Right forelimb (tissue), 1 donor: ENCODE data around the gene NLRP8.
"Not testable (repeated sequence)": the region's sequence is repeated elsewhere in the genome, so short reads cannot be mapped to it uniquely, and the experiment has no call there.

Experiments
- DNase-seq: peaks from one replicate; pipeline ENCODE4 v3.0.0-alpha.2; 2018

The NLRP8 gene

DNA sequence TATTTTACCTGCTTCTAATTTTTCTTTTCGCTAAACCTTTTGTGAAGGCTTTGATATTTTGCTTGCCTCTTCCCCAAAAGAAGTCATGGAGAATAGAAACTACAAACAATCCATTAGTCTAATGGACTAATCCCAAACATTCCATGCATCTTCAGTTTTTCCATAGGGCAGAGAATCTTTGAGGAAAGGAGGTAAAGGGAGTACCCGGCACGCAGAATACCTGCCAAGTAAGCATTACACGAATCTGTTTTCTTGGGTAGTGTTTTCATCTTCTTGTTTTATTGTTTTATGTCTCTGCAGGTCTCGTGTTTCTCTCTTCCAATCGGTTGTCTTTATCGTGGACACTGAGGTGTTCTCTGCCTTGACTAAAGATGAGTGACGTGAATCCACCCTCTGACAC lies at the start of gene NLRP8:
TSS of gene NLRP8 (plus strand) at position 301 of the 400 bp plus-strand sequence.
- DNase-seq: no peak

DNA sequence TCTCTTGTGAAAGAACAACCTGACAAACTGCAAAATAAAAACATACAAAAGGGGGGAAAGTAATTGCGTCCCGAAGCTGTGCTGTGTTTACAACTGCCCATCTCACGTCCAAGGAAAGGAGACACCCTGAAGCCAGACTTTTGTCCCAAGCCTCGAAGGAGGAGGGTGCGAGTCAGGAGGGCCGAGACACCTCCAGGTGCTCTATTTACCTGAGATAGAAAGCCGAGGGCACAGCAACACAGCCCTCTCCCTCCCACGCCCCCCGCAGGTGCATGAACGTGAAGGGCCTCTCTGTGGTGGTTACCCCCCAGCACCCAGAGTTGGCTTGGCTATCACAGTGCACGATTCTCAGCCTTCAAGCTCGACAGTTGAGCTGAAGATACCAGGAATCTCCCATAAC lies 48.7 kb upstream of the NLRP8 start:
- DNase-seq: no peak

DNA sequence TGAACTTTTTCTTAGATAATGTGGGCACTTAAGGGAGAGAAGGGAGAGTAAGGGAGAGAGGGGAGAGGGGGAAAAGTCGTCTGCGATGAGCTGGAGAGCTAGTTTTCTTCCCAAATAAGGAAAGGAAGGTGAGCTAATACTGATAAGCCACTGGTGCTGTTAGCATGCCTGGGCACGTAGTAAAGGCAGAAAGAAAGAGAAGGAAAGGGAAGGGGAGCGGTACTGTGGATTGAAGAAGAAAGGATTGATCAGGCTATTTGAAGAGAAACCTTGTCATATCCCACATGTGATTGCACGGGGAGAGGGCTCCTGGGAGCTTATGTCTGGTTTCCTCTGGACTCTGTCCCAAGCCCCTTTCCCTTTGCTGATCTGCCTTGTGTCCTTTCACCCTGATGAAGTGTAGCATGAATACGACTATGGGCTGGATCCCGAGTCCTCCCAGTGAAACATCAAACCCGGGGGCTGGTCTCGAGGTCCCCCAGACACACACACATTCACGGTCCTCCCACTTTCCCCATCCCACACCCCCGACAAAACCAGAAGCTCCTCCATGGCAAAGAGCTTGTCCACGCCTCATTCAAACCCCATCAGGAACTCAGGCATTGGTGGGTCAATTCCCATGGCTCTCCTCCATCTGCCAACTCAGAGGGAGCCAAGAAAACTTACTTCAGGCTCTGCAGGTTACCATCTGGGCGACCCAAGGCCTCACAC lies 46.1 kb upstream of the NLRP8 start:
- no peak for DNase-seq

DNA sequence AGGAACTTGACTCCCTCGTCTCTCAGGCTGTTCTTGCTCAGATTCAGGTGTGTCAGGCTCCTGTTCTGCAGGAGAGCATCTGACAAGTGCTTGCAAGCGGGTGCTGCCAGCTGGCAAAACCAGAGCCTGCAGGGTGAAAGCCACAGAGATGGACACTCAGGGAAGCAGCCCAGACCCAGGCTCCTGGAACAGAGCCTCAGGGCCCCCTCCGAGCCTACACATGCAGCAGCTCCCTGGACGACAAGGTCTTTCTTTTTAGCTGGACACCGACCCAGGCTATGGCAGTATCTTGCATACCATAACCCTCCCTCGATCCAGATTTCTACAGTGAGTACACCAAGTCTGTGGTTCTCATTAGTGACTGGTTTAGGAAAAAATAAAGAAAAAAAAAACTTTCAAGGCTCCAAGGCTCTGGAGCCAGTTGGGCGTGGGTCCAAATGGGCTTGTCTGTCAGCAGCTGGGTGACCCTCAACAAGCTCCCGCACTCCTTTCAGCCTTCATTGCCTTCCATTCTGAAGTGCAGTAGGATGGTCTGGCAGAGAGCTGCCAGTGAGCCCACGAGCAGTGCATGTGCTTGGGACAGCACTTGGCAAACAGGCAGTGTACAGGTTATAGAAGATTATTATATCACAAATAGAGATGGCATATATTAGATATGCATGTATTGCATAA lies 45.4 kb upstream of the NLRP8 start:
- no peak for DNase-seq

DNA sequence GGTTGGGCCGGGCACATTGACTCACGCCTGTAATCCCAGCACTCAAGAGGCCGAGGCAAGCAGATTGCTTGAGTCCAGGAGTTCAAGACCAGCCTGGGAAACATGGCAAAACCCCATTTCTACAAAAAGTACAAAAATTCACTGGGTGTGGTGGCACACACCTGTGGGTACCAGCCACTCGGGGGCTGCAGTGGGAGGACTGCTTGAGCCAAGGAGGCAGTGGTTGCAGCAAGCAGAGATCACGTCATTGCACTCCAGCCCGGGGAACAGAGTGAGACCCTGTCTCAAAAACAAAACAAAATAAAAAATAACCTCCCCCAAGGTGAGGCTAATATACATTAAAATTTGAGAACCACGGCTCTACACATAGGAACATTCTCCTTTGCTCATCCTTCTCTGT lies 40.3 kb upstream of the NLRP8 start:
- no peak for DNase-seq

DNA sequence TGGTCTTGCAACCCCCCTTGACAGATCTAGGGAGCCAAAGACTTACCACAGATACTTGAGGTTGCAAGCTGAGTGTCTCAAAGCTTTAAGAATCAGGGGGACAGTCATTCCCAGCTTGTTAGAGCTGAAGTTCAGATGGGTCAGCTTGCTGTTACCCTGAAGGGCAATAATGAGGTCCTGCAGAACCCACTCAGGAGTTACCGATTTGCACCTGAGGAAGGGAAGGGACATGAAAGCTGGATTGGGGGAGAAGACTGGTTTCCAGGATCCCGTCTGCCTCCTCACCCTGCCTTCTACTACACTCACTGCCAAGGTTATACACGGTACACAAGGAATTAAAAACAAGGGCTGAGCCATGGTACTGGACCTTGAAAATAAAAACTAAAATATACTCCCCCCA lies 39.9 kb upstream of the NLRP8 start:
- no peak for DNase-seq

DNA sequence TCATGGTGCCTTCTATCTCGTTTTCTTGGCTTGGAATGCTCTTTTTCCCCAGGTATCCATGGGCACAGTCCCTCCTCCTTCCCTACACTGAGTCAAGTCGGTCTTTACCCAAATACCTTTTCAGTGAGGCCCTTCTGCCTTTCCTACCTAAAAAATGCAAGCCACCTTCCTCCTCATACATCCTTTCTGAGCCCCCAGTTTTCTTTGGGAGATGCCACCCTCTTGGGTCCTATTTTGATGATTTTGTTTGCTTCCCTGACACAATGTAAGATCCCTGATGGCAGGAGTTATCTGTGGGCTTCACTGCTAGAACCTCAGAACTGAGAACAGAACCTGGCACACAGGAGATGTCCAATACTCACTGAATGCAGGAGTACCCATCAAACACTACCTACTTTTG lies 37.8 kb upstream of the NLRP8 start:
- no peak for DNase-seq

DNA sequence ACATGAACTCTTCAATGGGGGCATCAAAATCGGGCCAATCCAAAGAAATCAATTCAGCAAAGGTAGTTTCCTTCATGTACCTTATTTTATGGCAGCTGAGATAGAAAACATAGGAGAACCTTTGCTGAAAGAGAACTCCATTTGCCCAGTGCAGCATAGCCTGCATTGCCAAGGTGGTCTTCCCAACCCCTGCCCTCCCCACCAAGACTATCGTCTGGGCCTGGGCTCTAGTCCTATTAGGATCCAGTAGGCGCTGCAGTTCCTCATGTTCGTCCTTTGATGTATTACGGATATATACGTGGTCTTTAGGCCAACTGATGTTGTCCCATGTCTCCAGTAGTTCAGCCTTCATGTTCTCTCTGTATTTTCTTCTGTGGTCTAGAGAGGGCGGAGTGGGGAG lies 34.7 kb upstream of the NLRP8 start:
- DNase-seq: no peak

DNA sequence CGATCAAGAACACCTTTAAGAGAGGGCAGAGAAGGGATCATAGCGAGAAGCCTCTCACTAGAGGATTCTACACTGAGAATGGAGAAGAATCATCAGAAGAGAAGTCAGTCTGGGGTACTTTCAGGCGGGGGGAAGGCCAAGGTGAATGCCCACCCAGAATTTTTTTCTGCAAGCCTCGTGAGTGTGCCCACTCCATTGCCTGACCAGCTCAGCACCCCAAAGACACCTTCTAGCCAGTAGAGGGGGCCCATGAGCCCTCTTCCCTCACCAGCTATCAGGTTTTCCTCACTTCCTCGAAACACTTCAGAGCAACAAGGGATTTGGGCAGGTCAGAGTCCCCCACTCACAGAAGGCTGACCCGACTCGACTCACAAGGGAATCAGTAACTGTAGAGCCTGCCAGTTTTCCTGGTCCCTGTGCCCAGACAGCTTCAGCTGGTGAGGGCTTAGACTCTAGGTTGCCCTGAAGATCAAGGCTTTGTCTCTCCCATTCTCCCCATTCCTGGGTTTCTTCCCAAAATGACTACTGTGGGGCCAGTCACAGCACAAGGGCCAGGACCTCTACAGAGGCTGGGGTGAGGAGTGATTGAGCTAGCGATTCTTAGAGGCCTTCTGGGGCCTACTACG lies 33.9 kb upstream of the NLRP8 start:
- no peak for DNase-seq

DNA sequence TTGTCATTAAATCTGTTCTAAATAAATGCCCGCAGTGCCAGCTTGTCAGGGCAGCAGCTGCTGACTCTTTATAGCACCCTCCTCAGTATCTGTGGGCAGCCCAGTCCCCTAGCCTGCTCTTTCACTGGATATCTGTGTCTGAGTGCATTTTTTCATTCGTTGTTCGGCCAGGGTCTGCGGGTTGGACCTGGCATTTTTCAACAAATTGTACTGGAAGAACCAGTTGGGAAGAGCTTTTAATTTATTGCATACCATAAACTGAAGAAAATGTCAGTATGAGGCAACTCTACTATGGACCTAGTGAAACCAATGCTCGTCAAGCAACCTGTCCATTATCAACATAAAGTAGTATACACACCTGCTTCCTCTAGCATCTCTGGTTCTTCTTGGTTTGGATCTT lies 24.1 kb upstream of the NLRP8 start:
- no peak for DNase-seq

DNA sequence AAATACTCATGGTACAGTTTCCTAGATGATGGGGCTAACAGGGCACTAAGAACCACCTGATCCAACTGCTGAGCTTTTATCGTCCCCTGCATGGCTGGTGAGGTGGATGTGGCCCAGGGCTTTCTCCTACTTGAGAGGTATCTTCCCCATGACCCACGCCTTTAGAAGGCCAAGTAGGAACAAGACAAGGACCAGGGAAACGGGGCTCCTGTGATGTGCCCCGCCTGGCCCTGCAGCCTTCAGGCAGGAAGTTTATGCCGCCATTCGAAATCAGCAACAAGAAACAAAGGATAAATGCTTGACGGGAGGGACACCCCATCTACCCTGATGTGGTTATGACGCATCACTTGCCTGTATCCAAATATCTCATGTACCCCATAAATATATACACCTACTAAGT lies 19.6 kb upstream of the NLRP8 start:
- DNase-seq: no peak

DNA sequence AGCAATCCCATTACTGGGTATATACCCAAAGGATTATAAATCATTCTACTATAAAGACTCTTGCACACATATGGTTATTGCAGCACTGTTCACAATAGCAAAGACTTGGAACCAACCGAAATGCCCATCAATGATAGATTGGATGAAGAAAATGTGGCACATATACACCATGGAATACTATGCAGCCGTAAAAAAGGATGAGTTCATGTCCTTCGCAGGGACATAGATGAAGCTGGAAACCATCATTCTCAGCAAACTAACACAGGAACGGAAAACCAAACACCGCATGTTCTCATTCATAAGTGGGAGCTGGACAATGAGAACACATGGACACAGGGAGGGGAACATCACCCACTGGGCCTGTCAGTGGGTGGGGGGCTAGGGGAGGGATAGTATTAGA lies 18.4 kb upstream of the NLRP8 start:
- not testable (repeated sequence) for DNase-seq

DNA sequence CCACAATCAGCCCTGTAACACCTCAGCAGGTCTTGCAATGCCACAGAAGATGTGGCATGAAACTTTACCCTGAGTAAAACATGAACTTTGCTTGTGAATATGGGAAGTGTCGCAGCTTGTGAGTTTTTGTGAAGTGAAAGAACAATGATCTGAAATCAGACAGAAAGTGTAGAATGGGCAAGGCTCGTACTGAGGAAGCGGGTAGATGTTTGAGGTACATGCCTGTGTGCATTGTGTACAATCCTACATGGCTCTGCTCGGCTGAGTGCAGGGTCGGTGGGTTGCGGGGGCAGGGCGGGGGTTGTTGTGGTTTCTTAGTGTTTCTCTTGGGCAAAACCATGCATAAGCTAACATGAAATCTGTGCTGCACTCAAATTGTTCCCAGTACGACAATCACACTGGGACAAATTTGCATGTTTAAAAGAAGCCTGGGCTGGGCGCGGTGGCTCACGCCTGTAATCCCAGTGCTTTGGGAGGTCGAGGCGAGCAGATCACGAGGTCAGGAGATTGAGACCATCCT lies 16.6 kb upstream of the NLRP8 start:
- DNase-seq: no peak

DNA sequence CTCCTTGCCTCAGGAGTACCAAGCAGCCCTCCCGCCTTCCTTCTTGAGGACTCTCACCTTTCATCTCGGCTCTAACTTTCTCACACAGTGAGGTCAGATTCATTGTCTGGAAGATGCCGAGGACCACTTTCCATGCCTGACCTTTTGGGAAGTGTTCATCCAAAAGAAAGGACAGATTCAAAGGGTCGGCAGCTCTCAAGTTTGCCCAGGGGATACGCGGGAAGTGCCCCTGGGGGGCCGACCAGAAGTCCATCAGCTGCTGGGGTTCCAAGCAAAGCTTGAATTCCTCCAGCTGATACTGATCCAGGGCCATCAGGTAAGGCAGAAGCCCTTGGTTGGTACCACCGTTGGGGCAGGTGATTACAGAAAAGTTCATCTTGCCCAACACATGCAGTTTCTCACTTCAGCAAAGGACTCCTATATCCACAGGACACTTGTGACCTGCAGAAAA lies 15.7 kb upstream of the NLRP8 start, which contains the start of gene NLRP13:
TSS of gene NLRP13 (minus strand) at position 401 of the 451 bp plus-strand sequence. CDS start at position 376, 25 bp downstream.
- DNase-seq: no peak

DNA sequence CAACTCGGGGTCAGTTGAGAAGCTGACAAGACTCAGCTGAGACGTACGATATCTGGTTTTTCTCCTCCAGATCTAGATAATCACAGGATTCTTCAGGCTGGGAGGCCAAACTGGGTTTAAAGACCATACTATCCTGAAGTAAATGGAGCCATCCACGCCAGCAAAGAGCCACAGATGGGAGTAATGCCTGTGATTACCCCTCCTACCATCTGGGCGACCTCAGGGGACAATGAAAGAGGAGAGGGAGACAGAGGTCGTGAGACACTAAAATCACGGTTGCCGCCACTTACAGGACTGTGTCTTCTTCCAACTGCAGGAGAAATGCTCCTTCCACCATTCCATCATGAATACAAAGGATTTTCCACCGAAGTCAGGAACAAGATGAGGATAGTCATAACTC lies 12.4 kb upstream of the NLRP8 start:
- no peak for DNase-seq

DNA sequence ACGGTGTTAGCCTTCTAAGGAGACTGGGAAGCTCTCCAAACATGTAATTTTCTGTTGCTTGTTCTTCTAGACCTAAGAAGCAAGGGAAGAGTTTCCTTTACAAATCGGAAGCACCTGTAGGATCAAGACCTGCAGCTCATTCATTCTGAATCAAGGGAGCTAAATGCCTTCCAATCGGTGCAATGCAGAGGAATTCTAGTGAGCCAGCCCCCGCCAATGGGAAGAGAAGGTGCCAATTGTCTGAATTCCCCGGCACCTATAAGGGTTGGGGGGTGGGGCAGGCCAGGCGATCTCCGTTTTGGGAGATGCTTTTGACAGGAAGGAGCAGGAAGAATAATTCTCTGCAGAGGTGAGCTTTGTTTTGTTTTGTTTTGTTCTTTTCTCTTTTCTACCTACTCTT lies 8.4 kb upstream of the NLRP8 start:
- DNase-seq: no peak

DNA sequence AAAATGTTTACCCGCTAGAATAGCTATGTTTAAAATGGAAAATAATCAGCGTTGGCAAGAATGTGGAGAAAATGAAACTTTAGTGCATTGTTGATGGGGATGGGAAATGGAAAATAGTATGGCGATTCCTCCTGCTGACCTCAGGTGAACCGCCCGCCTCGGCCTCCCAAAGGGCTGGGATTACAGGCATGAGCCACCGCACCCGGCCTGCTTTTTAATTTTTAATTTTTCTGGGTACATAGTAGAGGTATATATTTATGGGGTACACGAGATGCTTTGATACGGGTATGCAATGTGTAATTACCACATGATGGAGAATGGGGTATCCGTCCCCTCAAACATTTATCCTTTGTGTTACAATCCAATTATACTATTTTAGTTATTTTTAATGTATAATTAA lies 7.3 kb upstream of the NLRP8 start:
- DNase-seq: no peak

DNA sequence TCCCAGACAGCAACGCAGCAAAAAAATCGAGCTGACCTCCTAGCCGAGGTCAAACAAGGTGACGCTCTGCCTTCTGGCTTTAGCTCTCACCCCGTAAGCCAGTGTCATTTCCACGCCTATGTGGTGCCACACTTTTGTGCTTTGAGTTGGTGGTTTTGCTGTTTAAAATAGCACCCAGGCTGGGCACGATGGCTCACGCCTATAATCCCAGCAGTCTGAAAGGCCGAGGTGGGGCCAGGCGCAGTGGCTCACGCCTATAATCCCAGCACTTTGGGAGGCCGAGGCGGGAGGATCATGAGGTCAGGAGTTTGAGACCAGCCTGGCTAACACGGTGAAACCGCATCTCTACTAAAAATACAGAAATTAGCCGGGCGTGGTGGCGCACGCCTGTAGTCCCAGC lies 2.9 kb downstream of the NLRP8 start:
- not testable (repeated sequence) for DNase-seq

DNA sequence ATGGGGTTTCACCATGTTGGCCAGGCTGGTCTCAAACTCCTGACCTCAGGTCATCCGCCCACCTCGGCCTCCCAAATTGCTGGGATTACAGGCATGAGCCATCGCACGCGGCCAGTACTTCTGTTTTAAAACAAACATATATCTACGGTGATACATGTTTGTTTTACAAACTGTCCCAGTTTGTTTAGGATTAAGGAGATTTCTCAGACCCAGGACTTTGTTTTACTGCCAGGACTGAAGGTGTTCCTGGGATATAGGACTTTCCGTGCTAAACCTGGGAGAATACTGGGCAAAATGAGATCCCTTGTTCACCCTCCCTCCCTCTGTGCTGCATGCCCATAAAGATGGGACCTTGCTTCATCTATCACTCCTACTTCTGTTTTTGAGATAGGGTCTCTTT lies 8.8 kb downstream of the NLRP8 start:
- no peak for DNase-seq

DNA sequence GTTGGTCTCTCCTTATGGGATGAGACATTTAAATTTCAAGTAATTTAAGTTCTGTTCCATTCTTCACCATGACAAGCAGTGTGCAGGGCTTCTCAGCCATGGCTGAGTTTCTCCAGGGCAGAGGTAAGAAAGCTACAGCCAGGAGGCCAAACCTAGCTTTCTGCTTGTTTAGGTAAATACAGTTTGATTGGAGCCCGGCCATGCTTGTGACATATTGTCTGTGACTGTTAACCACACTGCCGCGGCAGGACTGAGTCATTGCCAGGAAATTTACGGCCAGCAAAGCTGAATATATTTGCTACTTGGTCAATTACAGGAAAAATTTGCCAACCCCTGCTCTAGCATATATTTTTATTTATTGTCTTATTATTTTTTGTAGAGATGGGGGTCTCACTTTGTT lies 10.7 kb downstream of the NLRP8 start:
- DNase-seq: no peak

DNA sequence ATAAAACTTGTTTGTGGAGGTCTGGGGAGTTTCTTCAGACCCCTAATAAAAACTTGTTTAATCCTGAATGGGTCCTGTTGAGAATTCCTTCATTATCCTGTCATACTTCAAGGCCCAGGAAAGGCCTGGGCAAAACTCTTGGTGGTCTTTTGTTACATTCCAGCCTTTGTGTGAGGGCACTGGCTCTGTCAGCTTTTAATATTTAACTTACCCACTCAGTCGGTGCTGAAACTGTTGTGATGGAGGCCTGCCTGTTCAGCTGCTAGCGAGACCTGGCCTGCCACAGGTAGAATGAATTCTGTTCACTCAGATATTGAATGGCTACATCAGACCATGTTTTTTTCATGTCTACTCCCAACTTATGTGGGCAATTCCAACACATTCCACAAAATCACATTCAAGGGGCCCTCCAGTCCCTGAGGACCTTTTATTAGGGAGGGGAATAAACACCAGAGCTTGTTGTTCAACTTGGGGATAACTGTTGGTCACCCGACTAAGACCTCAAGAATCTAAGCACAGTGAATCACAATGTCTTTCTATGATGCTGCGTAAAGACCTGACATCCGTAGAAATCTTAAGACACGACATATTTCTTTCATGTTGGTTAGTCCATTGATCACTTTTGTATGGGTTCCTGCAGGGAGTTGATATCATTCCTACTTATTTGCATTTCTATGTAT lies 12.5 kb downstream of the NLRP8 start:
- DNase-seq: no peak

DNA sequence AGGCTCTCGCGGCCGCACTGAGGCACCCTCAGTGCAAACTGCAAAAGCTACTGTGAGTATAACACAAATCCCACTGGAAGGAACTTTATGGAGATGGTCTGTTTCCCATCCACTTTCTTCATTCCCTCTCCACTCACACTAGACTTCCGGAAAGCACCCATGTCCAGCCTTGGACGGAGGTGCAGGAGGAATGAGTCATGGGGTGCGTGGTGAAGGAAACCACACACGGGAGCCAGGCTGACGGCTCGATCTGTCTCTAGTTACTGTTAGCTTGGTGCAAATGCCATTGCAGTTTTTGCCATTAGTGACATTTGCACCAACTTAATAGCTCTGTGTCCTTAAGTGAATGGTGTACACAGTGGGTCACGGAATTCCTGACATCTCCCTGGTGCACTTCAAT lies 14.6 kb downstream of the NLRP8 start:
- DNase-seq: no peak

DNA sequence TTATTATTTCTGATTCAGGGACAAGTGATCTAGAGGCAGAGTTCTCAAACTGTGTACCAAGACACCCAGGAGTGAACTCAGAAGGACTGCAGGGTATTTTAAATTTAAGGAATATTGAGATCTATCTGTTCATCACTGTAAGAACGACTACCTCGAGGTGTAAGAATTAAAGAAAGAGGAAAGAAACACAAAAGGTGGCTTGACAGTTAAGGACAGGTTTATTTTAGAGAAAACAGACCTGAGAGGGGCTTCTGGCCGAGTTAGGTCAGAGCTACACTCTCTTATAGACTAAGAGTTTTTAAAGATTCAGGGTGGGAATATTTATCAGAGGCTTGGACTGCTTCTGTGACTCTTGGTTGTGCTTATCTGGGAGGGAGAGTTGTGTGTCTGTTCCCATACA lies 26.4 kb downstream of the NLRP8 start:
- DNase-seq: no peak
